Measurements from ENCODE around the gene RPL5.

DNA sequence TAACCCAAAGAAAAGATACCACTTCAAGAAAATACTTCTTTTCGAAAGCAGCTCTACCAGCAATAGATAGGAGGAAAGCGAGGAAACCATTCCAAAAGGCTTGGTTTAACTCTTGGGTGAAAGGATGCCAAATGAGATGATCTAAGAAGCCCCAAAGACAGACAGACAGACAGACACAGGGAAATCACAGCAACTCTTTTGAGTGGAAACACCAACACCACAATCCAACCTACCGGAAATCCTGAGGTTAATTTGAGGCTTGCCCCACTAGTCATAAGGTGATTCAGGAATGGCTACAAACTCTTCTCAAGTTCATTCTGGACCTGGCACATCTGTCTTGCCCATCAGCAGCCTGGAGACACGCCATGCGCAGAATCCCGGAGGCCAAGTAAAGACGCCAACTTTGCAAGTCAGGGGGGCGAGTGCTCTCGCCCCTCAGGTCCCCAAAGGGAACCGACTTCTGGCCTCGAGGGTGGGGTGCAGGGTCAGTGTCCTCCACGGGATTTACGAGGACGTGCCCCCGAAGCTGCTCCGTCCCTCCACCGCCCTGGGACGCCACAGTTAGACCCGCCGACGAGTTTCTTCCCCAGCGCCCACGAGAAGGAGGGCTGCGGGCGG lies 47.7 kb upstream of the RPL5 start:
- TF ChIP-seq GLIS3 (CRISPR knock-in tag; IDR thresholded peaks at IDR 0.05) (no peak), RARB (CRISPR knock-in tag; IDR thresholded peaks at IDR 0.05) (no peak), OSR1 (CRISPR knock-in tag; IDR thresholded peaks at IDR 0.05) (no peak), ZFP30 (CRISPR knock-in tag; IDR thresholded peaks at IDR 0.05) (no peak), ZNF565 (CRISPR knock-in tag; conservative IDR thresholded peaks at IDR 0.05; ENCODE audit: low read depth) (no peak), ARNTL (CRISPR knock-in tag; IDR thresholded peaks at IDR 0.05; ENCODE audit: borderline replicate concordance, low read depth) (no peak), CSDC2 (CRISPR knock-in tag; IDR thresholded peaks at IDR 0.05) (no peak), TCF4 (CRISPR knock-in tag; IDR thresholded peaks at IDR 0.05; ENCODE audit: borderline replicate concordance) (no peak), ZNF70 (CRISPR knock-in tag; IDR thresholded peaks at IDR 0.05) (no peak), ZFP3 (CRISPR knock-in tag; IDR thresholded peaks at IDR 0.05) (no peak)
- TF ChIP-seq, protein P1, sequence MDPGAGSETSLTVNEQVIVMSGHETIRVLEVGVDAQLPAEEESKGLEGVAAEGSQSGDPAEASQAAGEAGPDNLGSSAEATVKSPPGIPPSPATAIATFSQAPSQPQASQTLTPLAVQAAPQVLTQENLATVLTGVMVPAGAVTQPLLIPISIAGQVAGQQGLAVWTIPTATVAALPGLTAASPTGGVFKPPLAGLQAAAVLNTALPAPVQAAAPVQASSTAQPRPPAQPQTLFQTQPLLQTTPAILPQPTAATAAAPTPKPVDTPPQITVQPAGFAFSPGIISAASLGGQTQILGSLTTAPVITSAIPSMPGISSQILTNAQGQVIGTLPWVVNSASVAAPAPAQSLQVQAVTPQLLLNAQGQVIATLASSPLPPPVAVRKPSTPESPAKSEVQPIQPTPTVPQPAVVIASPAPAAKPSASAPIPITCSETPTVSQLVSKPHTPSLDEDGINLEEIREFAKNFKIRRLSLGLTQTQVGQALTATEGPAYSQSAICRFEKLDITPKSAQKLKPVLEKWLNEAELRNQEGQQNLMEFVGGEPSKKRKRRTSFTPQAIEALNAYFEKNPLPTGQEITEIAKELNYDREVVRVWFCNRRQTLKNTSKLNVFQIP (CRISPR knock-in tag; IDR thresholded peaks at IDR 0.05; ENCODE audit: borderline replicate concordance, low read depth): no peak
- TF ChIP-seq, protein P2, sequence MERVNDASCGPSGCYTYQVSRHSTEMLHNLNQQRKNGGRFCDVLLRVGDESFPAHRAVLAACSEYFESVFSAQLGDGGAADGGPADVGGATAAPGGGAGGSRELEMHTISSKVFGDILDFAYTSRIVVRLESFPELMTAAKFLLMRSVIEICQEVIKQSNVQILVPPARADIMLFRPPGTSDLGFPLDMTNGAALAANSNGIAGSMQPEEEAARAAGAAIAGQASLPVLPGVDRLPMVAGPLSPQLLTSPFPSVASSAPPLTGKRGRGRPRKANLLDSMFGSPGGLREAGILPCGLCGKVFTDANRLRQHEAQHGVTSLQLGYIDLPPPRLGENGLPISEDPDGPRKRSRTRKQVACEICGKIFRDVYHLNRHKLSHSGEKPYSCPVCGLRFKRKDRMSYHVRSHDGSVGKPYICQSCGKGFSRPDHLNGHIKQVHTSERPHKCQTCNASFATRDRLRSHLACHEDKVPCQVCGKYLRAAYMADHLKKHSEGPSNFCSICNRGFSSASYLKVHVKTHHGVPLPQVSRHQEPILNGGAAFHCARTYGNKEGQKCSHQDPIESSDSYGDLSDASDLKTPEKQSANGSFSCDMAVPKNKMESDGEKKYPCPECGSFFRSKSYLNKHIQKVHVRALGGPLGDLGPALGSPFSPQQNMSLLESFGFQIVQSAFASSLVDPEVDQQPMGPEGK (CRISPR knock-in tag; IDR thresholded peaks at IDR 0.05; ENCODE audit: borderline replicate concordance): no peak
- TF ChIP-seq, protein P3, sequence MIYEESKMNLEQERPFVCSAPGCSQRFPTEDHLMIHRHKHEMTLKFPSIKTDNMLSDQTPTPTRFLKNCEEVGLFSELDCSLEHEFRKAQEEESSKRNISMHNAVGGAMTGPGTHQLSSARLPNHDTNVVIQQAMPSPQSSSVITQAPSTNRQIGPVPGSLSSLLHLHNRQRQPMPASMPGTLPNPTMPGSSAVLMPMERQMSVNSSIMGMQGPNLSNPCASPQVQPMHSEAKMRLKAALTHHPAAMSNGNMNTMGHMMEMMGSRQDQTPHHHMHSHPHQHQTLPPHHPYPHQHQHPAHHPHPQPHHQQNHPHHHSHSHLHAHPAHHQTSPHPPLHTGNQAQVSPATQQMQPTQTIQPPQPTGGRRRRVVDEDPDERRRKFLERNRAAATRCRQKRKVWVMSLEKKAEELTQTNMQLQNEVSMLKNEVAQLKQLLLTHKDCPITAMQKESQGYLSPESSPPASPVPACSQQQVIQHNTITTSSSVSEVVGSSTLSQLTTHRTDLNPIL (CRISPR knock-in tag; IDR thresholded peaks at IDR 0.05; ENCODE audit: low read depth): no peak
- TF ChIP-seq, protein P4, sequence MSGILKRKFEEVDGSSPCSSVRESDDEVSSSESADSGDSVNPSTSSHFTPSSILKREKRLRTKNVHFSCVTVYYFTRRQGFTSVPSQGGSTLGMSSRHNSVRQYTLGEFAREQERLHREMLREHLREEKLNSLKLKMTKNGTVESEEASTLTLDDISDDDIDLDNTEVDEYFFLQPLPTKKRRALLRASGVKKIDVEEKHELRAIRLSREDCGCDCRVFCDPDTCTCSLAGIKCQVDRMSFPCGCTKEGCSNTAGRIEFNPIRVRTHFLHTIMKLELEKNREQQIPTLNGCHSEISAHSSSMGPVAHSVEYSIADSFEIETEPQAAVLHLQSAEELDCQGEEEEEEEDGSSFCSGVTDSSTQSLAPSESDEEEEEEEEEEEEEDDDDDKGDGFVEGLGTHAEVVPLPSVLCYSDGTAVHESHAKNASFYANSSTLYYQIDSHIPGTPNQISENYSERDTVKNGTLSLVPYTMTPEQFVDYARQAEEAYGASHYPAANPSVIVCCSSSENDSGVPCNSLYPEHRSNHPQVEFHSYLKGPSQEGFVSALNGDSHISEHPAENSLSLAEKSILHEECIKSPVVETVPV (CRISPR knock-in tag; IDR thresholded peaks at IDR 0.05): no peak
